DMS153 treated with DMSO at 0.1 percent for 48 hours (cell line): ENCODE measurements around the gene PLEKHA7.

ENCODE experiments used
- DNase-seq: peaks from one replicate; lab custom pipeline; 2025; ENCODE audit not compliant: unreplicated experiment; lab: John Stamatoyannopoulos, UW

The PLEKHA7 gene

DNA sequence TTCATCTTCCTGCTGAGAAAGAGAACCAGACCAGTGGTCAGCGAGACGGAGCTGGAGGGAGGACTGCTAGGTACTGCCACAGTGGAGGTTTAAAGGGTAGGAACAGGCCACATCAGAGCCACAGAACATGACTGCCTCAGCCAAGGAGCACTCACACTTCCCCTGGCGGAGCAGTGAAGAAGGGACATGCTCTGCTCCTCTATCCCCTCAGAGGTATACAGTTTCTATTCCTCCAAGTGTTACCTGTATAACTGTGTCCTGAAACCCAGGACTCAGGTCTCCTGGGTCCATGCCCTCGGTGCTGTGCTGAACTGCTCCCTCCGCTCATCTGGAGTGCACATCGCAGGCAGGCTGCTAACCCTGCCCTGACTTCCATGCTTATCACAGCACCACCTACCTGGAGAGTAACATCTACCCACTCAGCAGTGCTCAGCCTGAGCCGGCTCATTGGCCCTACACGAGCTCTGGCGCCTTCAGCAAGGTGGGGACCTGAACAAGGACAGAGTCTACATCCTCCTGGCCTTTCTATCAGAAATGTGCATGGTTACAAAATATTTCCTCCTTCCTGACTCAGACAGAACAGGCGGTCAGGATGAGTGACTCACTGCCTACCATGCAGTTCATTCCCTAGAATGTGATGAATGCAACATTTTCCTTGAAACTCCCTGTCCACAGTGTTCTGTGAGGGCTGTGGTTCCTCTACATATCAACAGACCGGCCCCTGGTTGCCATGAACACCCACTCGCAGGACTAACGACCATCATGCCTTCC lies 222.8 kb downstream of the PLEKHA7 start:
- DNase-seq: no peak

- DNase-seq: no peak
These were observed 223.6 kb downstream of the PLEKHA7 start for GRCh38 chr11:16790486-16791190.

GRCh38 chr11:16789560-16790485 lies 224.4 kb downstream of the PLEKHA7 start:
- DNase-seq: no peak

DNA sequence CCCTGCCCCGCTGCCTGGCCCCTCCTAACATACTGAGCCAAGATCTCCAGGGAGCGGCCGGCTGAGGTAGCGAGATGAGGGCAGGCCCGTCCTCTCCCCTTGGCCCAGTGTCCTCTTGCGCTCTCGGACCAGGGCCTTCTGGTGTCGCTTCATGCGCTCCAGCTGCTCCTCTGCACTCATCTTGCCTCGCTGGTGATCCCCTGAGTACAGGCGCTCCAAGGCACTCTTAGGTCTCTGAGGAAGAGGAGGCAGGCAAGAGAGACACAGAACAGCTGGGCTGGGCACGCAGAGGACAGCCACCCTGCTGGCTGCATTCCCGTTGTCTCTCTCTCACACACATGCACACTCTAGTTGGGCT lies 225.2 kb downstream of the PLEKHA7 start:
- no peak for DNase-seq

- peak; percentile 91 for DNase-seq
These were observed 225.8 kb downstream of the PLEKHA7 start for GRCh38 chr11:16788141-16789062.

- DNase-seq: no peak
These were observed 227.0 kb downstream of the PLEKHA7 start for GRCh38 chr11:16787035-16787742.

GRCh38 chr11:16786131-16786530 lies 228.1 kb downstream of the PLEKHA7 start:
- DNase-seq: no peak

GRCh38 chr11:16785520-16786128 lies 228.6 kb downstream of the PLEKHA7 start:
- peak; percentile 46 for DNase-seq

DNA sequence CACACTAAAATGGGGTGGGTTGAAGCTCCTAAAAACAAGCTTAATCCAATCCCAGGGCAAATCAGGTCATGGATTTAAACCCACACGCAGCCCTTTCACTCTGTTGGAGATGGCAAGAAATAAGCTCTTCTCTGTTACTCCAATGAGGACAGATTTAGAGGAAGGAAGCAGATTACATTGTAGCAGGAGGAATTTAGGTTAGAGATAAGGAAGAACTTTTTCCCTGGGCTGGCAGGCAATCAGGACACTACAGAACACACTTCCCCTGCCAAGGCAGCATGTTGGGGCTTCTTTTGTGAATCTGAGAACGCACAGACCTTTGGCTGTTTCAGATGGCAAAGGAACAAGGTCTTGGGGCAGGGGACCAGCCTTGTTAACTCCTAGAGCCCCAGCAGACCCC lies 229.5 kb downstream of the PLEKHA7 start:
- DNase-seq: no peak

GRCh38 chr11:16784097-16784496 lies 230.1 kb downstream of the PLEKHA7 start:
- no peak for DNase-seq

- no peak for DNase-seq
These were observed 230.9 kb downstream of the PLEKHA7 start for GRCh38 chr11:16783321-16783801.

DNA sequence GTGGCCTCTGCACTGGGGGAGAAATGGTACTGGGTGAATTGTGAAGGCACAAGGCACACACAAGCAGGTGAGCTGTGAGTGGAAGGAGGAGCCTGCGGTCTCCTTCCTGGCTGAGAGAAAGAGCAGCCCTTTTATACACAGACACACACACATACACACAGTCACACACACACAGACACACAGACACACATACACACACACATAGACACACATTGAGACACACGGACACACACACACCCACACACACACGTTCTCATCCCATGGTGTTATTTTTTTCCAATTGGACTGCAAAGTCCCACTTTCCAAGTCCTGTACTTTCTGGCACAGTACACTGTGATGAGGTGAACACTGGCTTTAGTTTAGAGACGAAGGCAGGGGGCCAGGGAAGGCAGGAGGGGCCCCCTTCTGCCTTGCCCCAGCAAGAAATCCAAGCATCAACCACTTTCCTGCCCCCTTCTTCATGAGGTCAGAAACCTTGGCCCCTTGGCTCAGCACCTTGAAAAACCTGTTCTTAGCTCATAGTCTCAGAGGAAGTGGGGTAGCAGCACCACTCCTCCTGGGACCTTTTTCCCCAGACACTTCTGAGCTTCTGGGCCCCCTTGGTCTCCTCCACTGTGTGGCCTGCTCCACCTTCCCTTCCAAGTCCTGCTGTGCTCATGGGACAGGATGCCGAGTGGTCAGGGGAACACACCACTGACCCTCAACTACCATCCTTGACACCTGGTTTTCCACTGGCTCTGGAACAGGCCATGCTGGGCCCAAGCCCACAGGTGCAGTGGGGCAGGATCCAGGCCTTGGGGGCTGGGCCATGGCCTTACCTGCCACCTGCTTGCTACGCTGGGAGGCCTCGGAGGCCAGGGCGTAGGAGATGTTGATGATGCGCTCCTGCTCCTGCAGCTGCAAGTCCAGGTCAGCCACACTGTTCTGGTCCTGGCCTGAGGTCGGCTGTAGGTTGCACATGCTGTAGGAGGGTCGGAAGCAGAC lies 232.0 kb downstream of the PLEKHA7 start:
- DNase-seq: no peak

DNA sequence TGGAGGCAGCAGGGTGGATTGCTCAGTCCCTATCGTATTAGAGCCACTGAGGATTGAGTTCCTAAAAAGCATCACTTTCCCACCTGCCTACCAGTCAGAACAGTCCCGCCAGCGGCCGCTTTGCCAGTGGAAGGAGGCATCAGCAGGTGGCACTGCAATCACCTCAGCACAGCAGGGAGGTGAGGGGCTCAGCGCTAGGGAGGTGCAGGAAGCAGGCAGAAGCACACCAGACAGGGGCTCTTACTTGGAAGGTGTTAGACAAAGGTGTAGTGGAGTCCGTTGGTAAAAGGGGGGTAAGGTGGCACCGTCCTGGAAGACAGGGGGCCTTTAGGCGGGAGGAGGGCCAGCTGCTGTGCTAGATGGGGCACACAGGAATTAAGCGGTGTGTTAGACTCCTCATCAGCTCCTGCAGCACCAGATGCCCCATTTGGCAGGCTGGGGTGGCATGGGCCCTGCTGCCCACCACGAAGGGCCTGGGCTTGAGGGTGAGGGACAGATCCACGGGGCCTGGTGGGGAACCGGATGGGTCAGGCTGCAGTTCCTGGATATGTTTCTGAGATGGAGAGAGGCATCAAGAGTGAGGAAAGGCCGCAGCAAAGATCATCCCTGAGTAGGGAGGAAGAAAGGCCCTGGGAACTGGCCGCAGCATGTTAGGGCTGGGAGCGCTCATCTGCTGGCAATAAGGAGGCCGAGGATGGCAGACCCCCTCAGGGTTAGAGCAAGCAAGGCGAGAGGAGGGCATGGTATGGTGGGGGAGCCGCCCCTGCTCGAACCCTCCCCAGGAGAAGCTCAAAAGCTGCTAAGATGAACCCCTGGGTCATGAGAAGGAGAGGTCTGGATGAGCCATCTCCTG lies 233.3 kb downstream of the PLEKHA7 start:
- DNase-seq: no peak

GRCh38 chr11:16780146-16780545 lies 234.1 kb downstream of the PLEKHA7 start:
- DNase-seq: no peak

GRCh38 chr11:16779436-16779835 lies 234.8 kb downstream of the PLEKHA7 start:
- no peak for DNase-seq

- DNase-seq: no peak
These were observed 235.3 kb downstream of the PLEKHA7 start for GRCh38 chr11:16778876-16779275.

- DNase-seq: no peak
These were observed 235.9 kb downstream of the PLEKHA7 start for GRCh38 chr11:16778286-16778685.
